Activated CD8-positive, alpha-beta memory T cell treated with anti-CD3 and anti-CD28 coated beads for 4 hours (primary cell): ENCODE results near the gene HIRIP3.
"Not testable (repeated sequence)": the region's sequence is repeated elsewhere in the genome, so short reads cannot be mapped to it uniquely, and the experiment has no call there.

Experiments used
- DNase-seq, 2 donors: peaks; one replicate each; pipeline ENCODE4 v3.0.0-alpha.2; 2020; ENCODE audit warnings: low read depth in 2 of 2

HIRIP3 gene

GRCh38 chr16:29959821-29960220 is 35.6 kb downstream of the HIRIP3 start:
- not testable (repeated sequence) for DNase-seq

GRCh38 chr16:29959293-29959692 is 36.1 kb downstream of the HIRIP3 start:
- no peak for DNase-seq

- no peak for DNase-seq
Measured at GRCh38 chr16:29958756-29959155, 36.7 kb downstream of the HIRIP3 start.

- no peak for DNase-seq
Measured at GRCh38 chr16:29951625-29952365, 43.6 kb downstream of the HIRIP3 start.

GRCh38 chr16:29950806-29951461 is 44.5 kb downstream of the HIRIP3 start:
- DNase-seq, result no peak

GRCh38 chr16:29947897-29948296 is 47.5 kb downstream of the HIRIP3 start:
- DNase-seq, result no peak

GRCh38 chr16:29943846-29944799 is 51.3 kb downstream of the HIRIP3 start:
- DNase-seq, result no peak
